Activated naive CD4-positive, alpha-beta T cell treated with anti-CD3 and anti-CD28 coated beads for 36 hours (primary cell): ENCODE measurements around the gene TAS2R42. TPM values are rescaled to one million over a fixed set of nuclear protein-coding genes. Genes with fewer than 3 reads are reported as not detected.

Experiments
- CTCF ChIA-PET: fragments of 350-600 bp; sonication (Branson Sonifier 250); formaldehyde crosslinking; loops from one replicate; lab custom pipeline; 2021; ENCODE audit warnings: antibody characterized with exemption; lab: Charles Lee
- DNase-seq: peaks from one replicate; pipeline ENCODE4 v3.0.0-alpha.2; 2020
- H3K27ac Mint-ChIP-seq: one replicate; pipeline ENCODE4 v1.8.0; 2021; ENCODE audit warnings: mild to moderate bottlenecking, mixed read lengths
- H3K27me3 Mint-ChIP-seq: one replicate; pipeline ENCODE4 v1.8.0; 2021; ENCODE audit warnings: low read depth, mixed read lengths
- H3K36me3 Mint-ChIP-seq: one replicate; pipeline ENCODE4 v1.8.0; 2021; ENCODE audit warnings: low read depth, mixed read lengths
- H3K4me1 Mint-ChIP-seq: one replicate; pipeline ENCODE4 v1.8.0; 2021; ENCODE audit warnings: low read depth, mixed read lengths
- H3K4me3 Mint-ChIP-seq: one replicate; pipeline ENCODE4 v1.8.0; 2021; ENCODE audit warnings: mild to moderate bottlenecking, moderate library complexity, mixed read lengths
- H3K9me3 Mint-ChIP-seq: one replicate; pipeline ENCODE4 v1.8.0; 2021; ENCODE audit warnings: mixed read lengths
- intact Hi-C: fragments of 100-400 bp; cut with micrococcal nuclease; formaldehyde crosslinking; loops from one replicate; pipeline ENCODE4 v1.15.1; 2023
- total RNA-seq, 2 experiments: library from RNA; stranded (reverse); gene quantifications; one replicate each; pipeline ENCODE4 v1.2.3, GENCODE V29; 2021

Gene TAS2R42
- total RNA-seq, 2 experiments from 2014 or later, result not detected

DNA sequence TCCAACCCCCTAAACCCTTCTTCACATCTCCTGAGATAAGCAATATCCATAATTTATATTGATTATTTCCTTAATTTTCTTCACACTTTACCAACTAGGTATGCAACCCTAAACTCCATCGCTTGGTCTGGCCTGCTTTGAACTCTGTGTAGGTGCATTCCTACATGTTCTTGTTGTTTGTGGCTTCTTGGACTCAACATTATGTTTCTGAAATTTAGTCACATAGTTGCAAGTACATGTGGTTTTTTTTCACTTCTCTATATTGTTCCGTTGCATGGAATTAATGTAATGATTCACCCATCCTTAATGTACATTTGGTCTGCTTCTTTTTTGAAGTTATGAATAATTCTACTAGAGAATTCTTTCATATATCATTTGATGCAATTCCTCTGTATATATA is 50.7 kb downstream of the TAS2R42 start:
- intact Hi-C loops, result no loop called here
- no peak overlapping the region for H3K27ac Mint-ChIP-seq
- CTCF ChIA-PET, result no interaction called here
- no peaks in the 10 kb centered on the region for H3K9me3 Mint-ChIP-seq
- H3K36me3 Mint-ChIP-seq, result peaks cover 14% of the 10 kb centered on the region
- H3K4me3 Mint-ChIP-seq, result no peak overlapping the region
- no peak for DNase-seq
- no peaks in the 10 kb centered on the region for H3K27me3 Mint-ChIP-seq
- peaks cover 27% of the 10 kb centered on the region for H3K4me1 Mint-ChIP-seq

Other genes starting within 250 kb of the TAS2R42 start
- gene TAS2R14, start 247.7 kb downstream of the TAS2R42 start, total RNA-seq, result under 1 TPM; 0.36 to 0.49 TPM
- under 1 TPM in 1 of 2 experiments, not detected in 1; 0.36 TPM for gene TAS2R50, start 200.0 kb downstream of the TAS2R42 start, total RNA-seq
- under 1 TPM; 0.54 to 0.60 TPM for gene TAS2R20, start 188.6 kb downstream of the TAS2R42 start, total RNA-seq
- under 1 TPM; 0.77 to 0.98 TPM for gene TAS2R19, start 164.3 kb downstream of the TAS2R42 start, total RNA-seq
- gene TAS2R31, start 155.5 kb downstream of the TAS2R42 start, total RNA-seq, result 1 to 10 TPM; 1.1 to 1.4 TPM
- under 1 TPM; 0.27 to 0.31 TPM for gene TAS2R46, start 124.6 kb downstream of the TAS2R42 start, total RNA-seq
- gene TAS2R43, start 94.6 kb downstream of the TAS2R42 start, total RNA-seq, result under 1 TPM in 1 of 2 experiments, not detected in 1; 0.26 TPM
- gene TAS2R30, start 52.3 kb downstream of the TAS2R42 start, total RNA-seq, result 1 to 10 TPM; 1.5 to 1.6 TPM
- gene SMIM10L1, start 15.7 kb downstream of the TAS2R42 start, total RNA-seq, result 1 to 10 TPM; 5.0 to 5.6 TPM
- not detected for gene PRB3, start 82.8 kb upstream of the TAS2R42 start, total RNA-seq
- gene PRB4, start 123.5 kb upstream of the TAS2R42 start, total RNA-seq, result not detected
- gene PRB2, start 208.6 kb upstream of the TAS2R42 start, total RNA-seq, result not detected